H1 (cell line): Measurements from ENCODE around the gene OGFOD2.

Experiments used
- BRCA1 ChIP-seq: IDR thresholded peaks from 2 replicates; pipeline ENCODE4 v1.6.1; 2012; ENCODE audit warnings: low read depth, low read length, improper control_type of control experiment
- CTCF ChIP-seq, 3 experiments: IDR thresholded peaks; 1 replicate in 2 of 3; 2 replicates in 1 of 3; pipeline versions ENCODE4 v1.5.1 to v1.6.1; 2011; ENCODE audit warnings: low read length in 3 of 3, mild to moderate bottlenecking in 3 of 3, inconsistent platforms in 2 of 3, low read depth in 1 of 3, moderate library complexity in 1 of 3; ENCODE audit not compliant: insufficient read depth in 1 of 3; ENCODE audit errors: control extremely low read depth in 1 of 3
- TAF1 ChIP-seq: IDR thresholded peaks from 2 replicates; pipeline ENCODE4 v1.6.1; 2011; ENCODE audit warnings: mild to moderate bottlenecking, low read depth, low read length
- TEAD4 ChIP-seq: IDR thresholded peaks from 2 replicates; pipeline ENCODE4 v1.6.1; 2012; ENCODE audit warnings: low read depth, low read length, inconsistent platforms, mixed read lengths
- USF2 ChIP-seq: IDR thresholded peaks from 2 replicates; pipeline ENCODE4 v1.6.1; 2011; ENCODE audit warnings: low read length, improper control_type of control experiment

GRCh38 chr12:122929812-122930211 lies 45.2 kb upstream of the OGFOD2 start:
- TF ChIP-seq CTCF (IDR thresholded peaks at IDR 0.05; ENCODE audit: control extremely low read depth in 1 of 3, insufficient read depth in 1 of 3, low read depth in 1 of 3, low read length in 3 of 3) (no peak), USF2 (no peak), TEAD4 (no peak), BRCA1 (no peak), TAF1 (no peak)
